Measurements from ENCODE around the gene RPP25L. TPM values are rescaled to one million over a fixed set of nuclear protein-coding genes. Genes with fewer than 3 reads are reported as not detected.

The RPP25L gene
- polyA plus RNA-seq, 1 of the 3 experiments (the other 2 are of a cell fraction) = 47.6 TPM

GRCh38 chr9:34629491-34629808 is 17.6 kb upstream of the RPP25L start:
- WGBS (ENCODE audit: low lambda C conversion rate) = 68% methylated on average over 2 of the region's 5 CpGs
- ChIA-PET POLR2A (interaction anchor here (1.2 kb wide), 1 partner anchor 9 kb away, joined by 3 read pairs; no protein-coding TSS in a partner anchor), CTCF (interaction anchor here (0.6 to 12.3 kb wide), 8 partner anchors 14 to 82 kb away, joined by 3 to 256 read pairs (median 6); partner anchors contain the start of genes GALT and RPP25L)
- H3K4me3 ChIP-seq (ENCODE audit: low read depth in 2 of 2, low read length in 1 of 2) = peak overlapping the region; percentile 44 to 52; a peak in 1 of 4 replicates
- no peak for TF ChIP-seq IRF3 (IDR thresholded peaks at IDR 0.05; ENCODE audit: low read depth, low read length)
- H3K36me3 ChIP-seq (replicated peaks in 1 of 2; ENCODE audit: control insufficient read depth in 1 of 2, insufficient read depth in 2 of 2, low read length in 1 of 2) = no peaks in the 10 kb centered on the region
- H3K79me2 ChIP-seq (ENCODE audit: insufficient read depth) = no peaks in the 10 kb centered on the region
- peaks cover 0 to 8% of the 10 kb centered on the region in 2 experiments; a peak in 1 of 4 replicates for H3K4me1 ChIP-seq (ENCODE audit: control insufficient read depth in 1 of 2, insufficient read depth in 2 of 2, low read depth in 1 of 2, low read length in 1 of 2)
- H3K27ac ChIP-seq (ENCODE audit: low read depth in 2 of 2, low read length in 1 of 2) = no peak overlapping the region
- no peaks in the 10 kb centered on the region for H3K9me3 ChIP-seq
- H4K20me1 ChIP-seq (ENCODE audit: insufficient read depth) = 0 out of 2 replicates have a peak, but pooled peaks cover 3% of the 10 kb centered on the region
- H2AFZ ChIP-seq (ENCODE audit: low read depth) = no peak overlapping the region
- H3K27me3 ChIP-seq (ENCODE audit: insufficient read depth) = peaks cover 21% of the 10 kb centered on the region; the same call in 1 of the 2 replicates
- no peaks in the 10 kb centered on the region for H3K9me2 ChIP-seq
- peak overlapping the region; percentile 78; the same call in 1 of the 2 replicates for H3K4me2 ChIP-seq
- DNase-seq = no peak
- H3F3A ChIP-seq (replicated peaks; ENCODE audit: insufficient read depth) = no peaks in the 10 kb centered on the region
- no peak overlapping the region for H3K9ac ChIP-seq

- WGBS (ENCODE audit: low lambda C conversion rate) = 14% methylated on average over 27 of the region's 69 CpGs
- peak within 1 kb of the TSS; percentile 78 for H3K4me2 ChIP-seq
- H3K4me1 ChIP-seq (ENCODE audit: control insufficient read depth in 1 of 2, insufficient read depth in 2 of 2, low read depth in 1 of 2, low read length in 1 of 2) = peaks cover 0 to 8% of the 10 kb centered on the region in 2 experiments; a peak in 1 of 4 replicates
- no peak for TF ChIP-seq NFIC (IDR thresholded peaks at IDR 0.05; ENCODE audit: borderline replicate concordance)
- TF ChIP-seq ELF1 (IDR thresholded peaks at IDR 0.05) = no peak
- no peak for TF ChIP-seq RFX5 (IDR thresholded peaks at IDR 0.05; ENCODE audit: low read length)
- no peak for TF ChIP-seq FOSL2 (IDR thresholded peaks at IDR 0.05; ENCODE audit: borderline replicate concordance, low read depth)
- no peak for TF ChIP-seq CTCF (IDR thresholded peaks at IDR 0.05)
- no peak for TF ChIP-seq NRF1 (IDR thresholded peaks at IDR 0.05; ENCODE audit: low read depth, low read length)
- TF ChIP-seq RXRA (IDR thresholded peaks at IDR 0.05; ENCODE audit: borderline replicate concordance, low read depth) = no peak
- no peak for TF ChIP-seq POLR2AphosphoS5 (IDR thresholded peaks at IDR 0.05; ENCODE audit: low read depth, low read length)
- TF ChIP-seq MXI1 (IDR thresholded peaks at IDR 0.05; ENCODE audit: low read depth, low read length) = no peak
- TF ChIP-seq MAX (IDR thresholded peaks at IDR 0.05; ENCODE audit: low read depth) = no peak
- TF ChIP-seq USF1 (IDR thresholded peaks at IDR 0.05; ENCODE audit: borderline replicate concordance, low read depth) = no peak
- no peak for TF ChIP-seq ZBTB33 (IDR thresholded peaks at IDR 0.05; ENCODE audit: borderline replicate concordance, low read depth)
- no peak for TF ChIP-seq RAD21 (IDR thresholded peaks at IDR 0.05; ENCODE audit: low read length)
- CTCF ChIA-PET = interaction anchor here (0.6 to 12.3 kb wide), 9 partner anchors 14 to 81 kb away, joined by 3 to 256 read pairs (median 5); partner anchors contain the start of genes GALT and RPP25L
- no peaks in the 10 kb centered on the region for H3K9me3 ChIP-seq
- no peak within 1 kb of the TSS for H3K27ac ChIP-seq (ENCODE audit: low read depth in 2 of 2, low read length in 1 of 2)
- no peaks in the 10 kb centered on the region for H3K9me2 ChIP-seq
- no peaks in the 10 kb centered on the region for H3F3A ChIP-seq (replicated peaks; ENCODE audit: insufficient read depth)
- no peaks in the 10 kb centered on the region for H3K79me2 ChIP-seq (ENCODE audit: insufficient read depth)
- peaks cover 21% of the 10 kb centered on the region; the same call in 1 of the 2 replicates for H3K27me3 ChIP-seq (ENCODE audit: insufficient read depth)
- no peaks in the 10 kb centered on the region for H3K36me3 ChIP-seq (replicated peaks in 1 of 2; ENCODE audit: control insufficient read depth in 1 of 2, insufficient read depth in 2 of 2, low read length in 1 of 2)
- peak; percentile 84 for DNase-seq
- no peak within 1 kb of the TSS for H3K9ac ChIP-seq
- H2AFZ ChIP-seq (ENCODE audit: low read depth) = 0 out of 2 replicates have a peak within 1 kb of the TSS, but pooled peaks have one; percentile 46
- H3K4me3 ChIP-seq (ENCODE audit: low read depth in 2 of 2, low read length in 1 of 2) = peak within 1 kb of the TSS; percentile 44 to 52
- no peaks in the 10 kb centered on the region for H4K20me1 ChIP-seq (ENCODE audit: insufficient read depth)
- POLR2A ChIA-PET = interaction anchor here (0.5 to 1.2 kb wide), 2 partner anchors 9 to 190 kb away, joined by 3 read pairs; no protein-coding TSS in a partner anchor
Observed at GRCh38 chr9:34628656-34629490, 17.0 kb upstream of the RPP25L start, which contains the start of gene ARID3C. Gene ARID3C (minus strand): TSS chr9:34629066. CDS start chr9:34628014, 1,052 bp downstream.
